Stimulated activated naive CD4-positive, alpha-beta T cell (primary cell): ENCODE results near the gene GABBR2.
A peak's percentile ranks its signal among the peaks of the same experiment; 100 is the strongest.

Source experiments
- DNase-seq, 6 experiments: peaks; one replicate each; lab custom pipeline; 2025; lab: John Stamatoyannopoulos, UW

Gene GABBR2

DNA sequence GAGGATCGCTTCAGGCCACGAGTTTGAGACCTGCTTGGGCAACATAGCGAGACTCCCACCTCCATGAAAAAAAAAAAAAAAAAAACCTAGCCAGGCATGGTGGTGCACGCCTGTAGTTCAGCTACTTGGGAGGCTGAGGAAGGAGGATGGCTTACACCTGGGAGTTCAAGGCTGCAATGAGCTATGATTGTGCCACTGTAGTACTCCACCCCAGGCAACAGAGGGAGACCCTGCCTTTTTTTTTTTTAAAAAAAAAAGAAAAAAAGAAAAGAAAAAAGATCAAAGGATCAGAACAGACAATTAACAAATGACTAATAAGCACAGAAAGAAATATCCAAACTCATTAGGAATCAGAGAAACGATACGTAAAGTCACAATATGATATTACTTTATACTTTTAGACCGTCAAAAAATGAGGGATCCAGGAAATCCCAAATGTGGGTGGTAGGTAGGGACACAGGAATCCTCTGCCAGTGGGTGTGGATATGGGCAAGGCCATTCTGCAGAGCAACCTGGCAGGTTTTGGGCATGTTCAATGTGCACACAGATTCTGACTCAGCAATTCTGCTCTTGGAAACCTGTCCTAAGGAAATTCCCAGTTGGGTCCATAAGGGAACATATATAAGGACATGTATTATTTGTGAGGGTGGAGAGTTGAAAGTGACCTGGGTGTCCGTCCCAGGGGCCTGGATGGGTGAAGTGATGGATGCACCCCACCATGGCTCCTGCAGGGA lies 308.6 kb downstream of the GABBR2 start:
- DNase-seq, result no peak

DNA sequence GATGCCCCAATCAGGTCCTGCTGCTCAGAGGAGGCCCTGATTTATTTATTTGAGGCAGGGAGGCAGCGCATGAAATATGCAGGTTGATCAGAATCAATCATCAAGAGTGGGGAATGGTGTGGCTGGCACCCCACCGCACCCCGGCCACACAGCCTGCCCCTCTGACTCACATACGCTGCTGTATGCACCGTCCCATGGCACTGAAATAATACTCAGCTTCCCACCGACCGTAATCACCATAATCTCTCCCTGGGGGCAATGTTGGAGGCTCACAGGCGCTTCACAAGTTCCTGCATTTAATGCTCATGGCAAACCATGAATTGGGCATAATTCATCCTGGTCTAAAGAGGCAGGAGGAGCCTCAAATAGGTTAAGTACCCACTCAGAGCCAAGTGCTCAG lies 312.1 kb downstream of the GABBR2 start:
- DNase-seq, result no peak

DNA sequence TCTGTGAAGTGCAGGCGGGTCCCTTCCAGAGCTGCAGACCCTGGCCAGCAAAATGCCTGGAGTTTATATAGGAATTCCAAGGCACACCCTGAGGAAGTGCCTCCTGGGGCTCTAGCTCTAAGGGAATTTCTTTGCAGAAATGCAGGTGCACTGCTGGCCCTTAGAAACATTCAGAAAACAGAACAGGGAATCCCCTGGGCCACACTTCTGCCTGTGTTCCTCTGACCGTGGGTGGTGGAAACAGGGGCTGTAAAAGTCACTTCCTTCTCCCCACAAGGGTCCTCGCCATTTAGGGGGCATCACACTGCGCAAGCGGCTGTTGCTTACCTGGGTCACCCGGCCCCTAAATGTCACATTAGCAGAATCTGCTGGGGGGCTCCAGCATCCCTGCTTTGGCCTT lies 312.5 kb downstream of the GABBR2 start:
- DNase-seq, result no peak

DNA sequence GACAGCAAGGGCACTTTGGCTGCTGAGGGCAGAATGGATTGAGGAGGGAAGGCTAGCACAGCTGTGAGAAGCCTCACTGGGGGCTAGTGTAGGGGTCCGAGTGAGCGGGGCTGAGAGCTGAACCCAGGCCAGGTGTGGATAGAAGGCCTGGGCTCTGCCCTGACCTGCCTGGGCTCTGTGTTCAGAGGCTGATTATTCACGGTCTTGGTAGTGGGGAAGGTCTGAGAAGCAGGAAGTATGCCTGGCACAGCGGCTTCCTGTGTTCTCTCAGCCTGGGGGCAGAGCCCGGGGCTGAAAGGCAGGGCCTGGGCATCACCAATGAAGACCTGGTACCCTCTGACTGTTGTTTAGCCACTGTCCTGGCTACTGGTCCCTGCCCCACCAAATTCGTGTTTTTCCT lies 316.9 kb downstream of the GABBR2 start:
- DNase-seq, result peak in 1 of 6 experiments; percentile 15

DNA sequence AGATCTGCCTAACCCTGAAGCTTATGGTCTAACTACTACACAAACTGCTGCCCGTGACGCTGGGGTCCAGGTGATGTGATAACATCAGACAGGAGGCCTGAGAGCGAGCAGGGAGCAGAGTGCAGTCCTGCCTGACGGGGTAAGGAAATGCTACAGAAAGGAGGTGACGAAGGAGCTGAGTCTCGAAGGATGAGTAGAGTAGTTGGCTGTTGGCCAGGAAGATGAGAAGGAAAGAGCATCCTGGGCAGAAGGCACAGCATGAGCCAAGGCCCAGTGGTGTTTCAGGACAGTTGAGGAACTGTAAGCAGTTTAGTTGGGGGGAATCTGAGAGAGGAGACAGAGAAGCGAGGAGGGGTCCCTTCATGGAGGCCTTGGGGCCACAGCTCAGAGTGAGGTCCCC lies 317.3 kb downstream of the GABBR2 start:
- no peak for DNase-seq

DNA sequence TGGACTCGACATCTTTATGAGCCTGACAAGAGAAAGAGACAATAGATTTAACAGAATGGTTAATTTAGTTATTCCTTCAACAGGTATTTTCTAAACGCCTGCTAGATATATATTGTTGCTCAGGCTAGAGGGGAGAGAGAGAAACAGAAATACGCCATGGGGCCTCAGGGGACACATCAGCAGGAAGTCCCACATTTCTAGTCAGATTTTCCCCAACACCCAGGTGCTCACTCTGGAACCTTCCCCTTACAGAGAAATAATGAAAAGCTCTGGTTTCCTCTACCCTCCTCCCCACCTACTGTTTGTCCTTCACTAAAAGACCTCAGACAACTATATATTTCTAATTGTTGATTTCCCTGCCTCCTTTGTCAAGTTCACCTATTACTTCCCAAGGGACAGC lies 323.0 kb downstream of the GABBR2 start:
- no peak for DNase-seq

DNA sequence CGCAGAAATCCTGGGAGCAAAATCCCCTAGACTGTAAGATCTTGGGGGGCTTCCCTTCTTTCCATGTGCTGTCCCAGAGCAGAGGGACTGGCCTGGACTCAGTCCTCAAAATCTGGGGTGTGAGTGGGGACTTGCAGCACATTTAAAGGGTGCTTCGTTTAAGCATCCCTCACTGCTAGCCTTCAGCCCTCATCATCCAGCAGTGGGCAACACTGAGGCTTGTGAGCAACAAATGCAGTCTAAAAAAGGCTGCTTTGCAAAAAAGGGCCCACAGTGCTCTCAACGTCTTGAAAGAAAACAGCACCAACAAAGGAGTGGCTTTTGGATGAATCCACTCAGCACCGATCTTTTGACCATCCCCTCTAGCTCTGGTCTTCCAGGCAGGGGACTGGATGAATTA lies 325.0 kb downstream of the GABBR2 start:
- no peak for DNase-seq

DNA sequence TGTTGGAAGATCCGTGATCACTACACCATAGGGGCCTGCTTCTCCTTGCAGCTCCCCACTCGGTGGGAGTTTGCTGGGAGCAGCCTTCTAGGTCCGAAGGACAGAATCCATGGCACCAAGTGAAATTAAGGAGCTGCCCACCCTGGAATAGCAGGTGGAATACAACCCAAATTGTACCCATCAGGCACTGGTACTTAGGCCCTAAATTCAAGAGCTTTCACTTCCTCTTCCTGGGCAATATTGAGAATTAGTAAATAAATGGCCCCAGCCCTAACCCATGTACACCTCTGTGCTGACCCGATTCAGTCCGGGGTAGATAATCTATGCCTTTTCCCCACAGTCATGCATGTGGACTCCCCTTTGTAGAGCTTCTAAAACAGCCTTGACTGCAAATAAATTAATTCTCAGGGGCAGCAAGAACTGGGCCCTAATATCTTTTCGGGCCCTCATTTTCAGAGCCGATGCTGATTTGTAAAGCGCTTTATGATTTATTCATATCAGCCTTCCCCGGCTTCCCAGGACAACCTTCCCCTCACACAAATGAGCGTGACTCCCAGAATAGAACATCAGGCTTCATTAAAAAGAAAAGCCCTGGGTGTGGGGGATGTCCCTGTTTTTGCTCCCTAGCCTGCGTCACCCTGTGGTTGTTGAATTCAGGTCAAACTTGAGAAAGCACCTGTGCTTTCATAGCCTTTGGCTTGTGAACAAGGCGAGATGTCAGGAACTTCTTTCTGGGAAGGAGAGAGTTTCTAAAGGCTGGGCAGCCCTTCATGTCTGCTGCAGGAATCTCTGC lies 327.2 kb downstream of the GABBR2 start:
- DNase-seq, result no peak

DNA sequence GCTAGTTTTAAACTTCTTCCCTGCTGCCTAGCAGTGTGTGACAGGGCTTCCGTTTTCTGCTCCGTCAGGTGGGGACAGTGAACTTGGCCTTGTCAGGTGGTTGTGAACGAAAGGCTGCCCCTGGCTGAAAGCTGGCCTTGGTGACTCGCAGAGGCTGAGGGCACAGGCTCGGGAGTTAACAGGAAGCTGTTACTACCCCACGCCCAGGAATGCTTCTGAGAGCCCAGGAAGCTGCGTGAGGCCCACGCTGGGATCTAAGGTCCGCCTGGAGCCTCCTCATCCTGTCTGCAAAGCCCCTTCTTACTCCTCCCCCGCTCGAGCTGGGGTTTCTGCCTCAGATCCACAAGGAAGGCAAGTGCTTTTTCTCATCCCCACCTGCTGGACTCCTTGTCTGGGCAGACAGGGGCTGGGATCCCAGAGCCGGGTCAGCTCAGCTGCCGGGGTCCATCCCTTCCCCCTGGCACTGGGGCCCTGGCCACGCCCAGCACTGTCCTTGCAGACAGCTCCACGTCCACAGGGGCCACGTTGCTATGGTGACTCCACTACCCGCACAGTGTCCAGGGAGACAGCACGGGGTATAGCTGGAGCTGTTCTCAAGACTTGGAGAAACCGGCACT lies 328.6 kb downstream of the GABBR2 start:
- DNase-seq, result no peak

DNA sequence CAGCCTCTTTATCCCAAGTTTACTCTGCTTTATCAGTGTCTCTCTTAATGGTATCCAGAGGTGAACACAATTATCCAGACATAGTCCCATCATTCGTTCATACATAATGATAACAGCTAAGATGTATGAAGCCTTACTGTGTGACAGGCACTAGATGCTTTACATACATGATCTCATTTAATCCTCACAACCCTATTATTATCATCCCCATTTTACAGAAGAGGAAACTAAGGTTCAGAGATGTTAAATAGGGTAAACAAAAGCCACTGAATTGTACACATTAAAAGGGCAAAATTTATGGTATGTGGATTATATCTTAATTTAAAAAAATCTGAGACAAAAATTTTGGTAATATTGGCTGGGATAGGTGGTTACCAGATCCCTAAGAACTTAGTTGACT lies 329.2 kb downstream of the GABBR2 start:
- no peak for DNase-seq

DNA sequence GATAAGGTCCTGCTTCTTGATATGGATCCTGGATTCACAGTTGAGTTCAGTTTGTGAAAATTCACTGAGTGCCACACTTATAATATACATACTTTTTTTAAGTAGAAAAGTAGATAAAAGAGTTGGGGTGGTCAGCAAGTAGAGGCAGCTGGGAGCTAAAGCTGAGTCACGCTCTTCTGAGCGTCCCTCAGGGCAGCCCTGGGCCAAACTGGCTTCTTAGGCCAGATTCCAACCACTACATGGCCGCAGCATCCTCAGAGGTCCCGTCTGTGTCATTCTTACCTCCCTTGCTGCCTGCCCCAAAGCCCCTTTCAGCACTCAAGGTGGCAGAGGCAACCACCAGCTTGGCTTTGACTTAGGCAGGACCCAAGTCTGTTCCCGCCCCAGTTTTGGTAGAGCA lies 329.9 kb downstream of the GABBR2 start:
- DNase-seq, result no peak

DNA sequence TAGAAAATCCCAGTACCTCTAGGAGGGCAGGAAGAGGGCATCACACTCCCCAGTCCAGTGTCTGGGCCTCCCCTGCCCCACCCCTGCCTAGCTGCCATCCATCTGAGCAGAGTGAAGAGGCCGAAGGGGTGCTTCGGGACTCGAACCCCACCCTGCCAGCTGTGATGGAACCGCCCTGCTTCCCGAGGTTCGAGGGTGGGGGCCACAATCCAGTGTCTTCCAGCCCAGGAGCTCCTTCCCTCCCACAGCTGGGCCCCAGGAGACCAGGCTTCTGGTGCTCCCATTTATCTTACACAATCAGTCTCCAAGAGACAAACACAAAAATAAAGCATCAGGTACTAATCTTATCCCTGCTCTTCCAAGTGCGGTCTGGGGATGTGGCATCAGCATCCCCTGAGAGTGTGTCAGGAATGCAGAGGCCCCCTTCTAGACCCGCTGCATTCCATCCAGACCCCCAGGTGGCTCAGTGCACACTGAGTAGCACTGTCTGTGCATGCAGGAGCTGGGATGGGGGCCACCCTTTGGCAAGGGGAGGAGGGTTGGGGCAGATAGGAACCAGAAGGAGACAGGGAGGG lies 330.4 kb downstream of the GABBR2 start:
- no peak for DNase-seq

DNA sequence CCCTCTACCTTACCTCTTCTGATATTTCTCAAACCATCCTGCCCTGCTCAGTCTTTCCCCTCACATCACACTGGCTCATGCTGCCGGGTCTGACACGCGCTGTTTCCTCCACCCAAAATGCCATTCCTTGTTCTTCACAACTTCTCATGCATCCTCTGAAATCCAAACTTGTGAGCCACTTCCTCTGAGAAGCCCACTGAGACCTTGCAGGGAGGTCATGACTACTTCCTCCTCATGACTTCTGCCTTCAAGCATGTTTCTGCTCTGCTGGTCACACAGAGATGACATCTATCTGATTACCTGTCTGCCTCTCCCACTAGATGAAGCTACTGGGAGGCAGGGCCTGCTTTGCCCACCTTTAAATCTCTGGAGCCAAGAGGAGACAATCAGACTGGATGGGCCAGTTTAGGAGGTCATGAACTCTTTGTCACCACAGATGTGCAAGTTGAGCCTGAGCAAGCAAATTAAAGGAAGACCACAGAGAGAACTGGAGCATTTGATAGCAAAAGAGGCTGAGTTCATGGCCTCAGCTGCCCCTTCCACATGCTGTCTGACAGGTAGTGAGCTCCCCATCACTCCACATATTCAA lies 333.5 kb downstream of the GABBR2 start:
- no peak for DNase-seq

DNA sequence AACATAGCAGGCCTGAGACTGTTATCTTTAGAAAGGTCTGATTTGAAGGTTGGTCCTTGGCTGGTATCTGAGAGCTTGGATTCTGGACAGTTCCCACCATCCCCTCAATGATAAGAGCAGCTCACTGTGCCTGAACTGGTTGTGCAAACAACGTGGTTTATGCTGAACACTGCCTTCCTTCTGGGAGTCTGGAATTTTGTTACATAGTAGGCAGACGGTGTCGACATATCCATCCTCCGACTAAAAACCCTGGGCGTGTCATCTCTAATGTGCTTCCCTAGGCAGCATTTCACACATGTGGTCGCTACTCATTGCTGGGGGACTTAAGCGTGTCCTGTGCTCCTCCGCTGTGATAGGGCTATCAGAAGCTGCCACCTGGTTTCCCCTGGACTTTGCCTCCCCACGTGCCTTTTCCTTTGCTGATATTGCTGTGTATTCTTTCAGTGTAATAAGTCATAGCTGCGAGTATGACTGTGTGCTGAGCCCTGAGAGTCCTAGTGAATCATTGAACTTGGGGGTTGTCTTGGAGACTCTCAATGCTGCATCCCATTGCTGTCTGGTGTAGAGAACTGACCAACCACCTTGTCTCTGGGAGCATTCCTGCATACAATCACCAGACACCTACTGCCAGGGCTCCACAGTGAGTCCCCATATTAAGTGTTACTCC lies 334.2 kb downstream of the GABBR2 start:
- DNase-seq, result no peak

DNA sequence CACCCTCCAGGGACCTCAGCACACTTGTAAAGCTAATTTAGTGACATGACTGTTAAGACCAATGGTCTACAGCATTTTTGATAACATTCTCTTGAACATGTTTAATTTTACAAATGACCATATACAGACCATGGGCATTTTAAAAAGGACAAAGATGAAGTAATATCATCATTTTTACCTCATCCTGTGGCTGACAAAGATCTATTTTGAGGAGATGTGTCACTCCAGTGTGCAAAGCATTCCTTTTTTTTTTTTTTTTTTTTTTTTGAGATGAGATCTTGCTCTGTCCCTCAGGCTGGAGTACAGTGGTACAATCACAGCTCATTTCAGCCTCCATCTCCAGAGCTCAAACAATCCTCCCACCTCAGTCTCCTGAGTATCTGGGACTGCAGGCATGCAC lies 335.1 kb downstream of the GABBR2 start:
- DNase-seq, result no peak

DNA sequence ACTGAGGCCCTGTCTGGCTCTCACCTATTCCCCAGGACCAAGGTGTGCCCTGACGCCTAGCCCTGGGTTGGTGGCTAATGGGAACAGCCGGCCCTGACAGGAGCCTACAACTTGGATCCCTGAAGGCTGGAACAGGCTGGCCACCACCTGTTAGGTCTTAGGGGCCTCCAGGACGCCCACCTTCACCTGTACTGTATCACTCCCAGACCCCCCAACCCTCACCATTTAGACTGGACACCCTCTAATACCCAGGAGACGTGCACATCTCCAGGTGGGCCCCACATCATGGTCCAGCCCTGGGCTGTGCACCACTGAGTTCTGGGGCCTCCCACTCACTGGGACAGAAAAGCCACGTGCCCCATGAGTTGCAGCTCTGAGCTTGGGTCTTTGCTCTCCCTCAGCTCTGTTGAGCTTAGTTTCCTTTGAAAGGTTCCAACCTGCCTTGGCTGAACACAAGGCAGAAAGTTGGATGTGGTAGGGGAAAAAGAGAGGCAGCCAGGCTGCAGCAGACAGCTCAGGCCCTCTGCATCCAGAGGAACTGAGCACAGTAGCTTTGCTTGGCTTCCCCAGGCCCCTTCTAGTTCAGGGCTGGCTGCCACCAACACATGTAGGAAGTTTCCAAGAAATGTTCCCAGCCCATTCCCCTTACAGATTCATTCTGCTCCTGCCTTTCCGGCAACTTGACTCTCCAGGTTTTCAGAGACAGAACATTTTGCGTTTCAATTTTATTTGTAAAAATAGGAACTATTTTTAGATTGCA lies 336.5 kb downstream of the GABBR2 start:
- no peak for DNase-seq

DNA sequence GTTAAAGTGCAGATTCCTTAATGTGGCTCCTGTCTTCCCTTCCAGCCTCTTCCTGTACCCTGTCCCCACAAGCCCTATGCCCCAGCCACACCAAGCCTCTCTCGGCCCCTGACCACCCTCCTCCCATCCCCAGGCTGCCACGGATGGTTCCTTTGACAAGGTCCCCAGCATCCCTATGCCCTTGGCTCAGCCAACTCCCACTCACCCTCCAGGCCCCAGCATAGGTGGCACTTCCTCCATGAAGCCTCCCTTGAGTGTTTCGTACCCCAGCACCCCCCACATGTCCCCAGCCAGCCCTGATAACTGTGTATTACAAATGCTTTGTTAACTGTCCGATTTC lies 337.8 kb downstream of the GABBR2 start:
- DNase-seq, result no peak

DNA sequence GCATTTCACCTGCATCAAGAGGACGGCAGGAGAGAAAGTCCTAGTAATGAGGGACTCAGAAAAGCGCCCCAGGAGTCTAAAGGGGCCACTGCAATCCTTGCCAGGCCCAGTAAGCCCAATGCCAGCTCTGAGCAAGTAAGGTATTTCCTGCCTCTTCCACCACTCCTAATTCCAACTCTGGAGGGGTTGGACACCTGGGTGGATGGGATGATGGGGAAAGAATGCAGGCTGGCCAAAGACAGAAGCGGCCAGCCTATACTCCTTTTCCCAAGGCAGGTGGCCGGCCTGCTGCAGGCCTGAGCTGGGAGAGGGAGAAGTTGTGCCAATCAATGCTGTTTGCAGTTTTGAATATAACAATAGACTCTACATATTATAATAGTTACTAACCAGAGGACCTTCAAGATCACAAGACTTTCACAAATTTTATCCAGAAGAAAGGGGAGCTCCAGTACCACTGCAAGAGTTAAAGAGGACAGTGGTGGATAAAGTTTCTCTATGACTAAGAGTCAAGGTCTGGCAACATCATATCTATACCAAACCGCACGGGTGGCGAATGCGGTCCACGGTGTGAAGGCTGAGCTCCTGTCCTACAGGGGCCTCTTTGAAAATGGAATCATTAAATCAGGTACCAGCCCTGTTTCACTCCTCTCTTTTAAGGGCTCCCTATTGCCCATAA lies 338.3 kb downstream of the GABBR2 start:
- no peak for DNase-seq

DNA sequence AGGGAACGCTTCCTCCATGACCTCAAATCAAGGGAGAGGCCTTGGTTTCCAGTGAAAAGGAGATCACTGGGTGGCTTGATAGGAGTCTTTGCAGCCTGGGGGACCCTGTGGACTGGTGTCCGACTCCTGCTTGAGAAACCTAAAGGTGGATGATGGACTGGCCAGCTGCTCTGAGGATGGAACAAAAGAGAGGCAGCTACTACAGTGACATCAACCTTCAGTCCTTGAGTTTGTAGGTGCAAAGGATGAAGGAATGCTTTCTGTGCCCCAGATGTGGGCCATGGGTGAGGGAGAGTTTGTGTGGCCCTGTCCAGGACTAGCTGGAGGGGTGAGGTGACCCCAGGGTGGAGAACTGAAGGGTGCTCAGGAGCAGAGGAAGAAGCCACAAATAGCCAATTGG lies 338.8 kb downstream of the GABBR2 start:
- no peak for DNase-seq

DNA sequence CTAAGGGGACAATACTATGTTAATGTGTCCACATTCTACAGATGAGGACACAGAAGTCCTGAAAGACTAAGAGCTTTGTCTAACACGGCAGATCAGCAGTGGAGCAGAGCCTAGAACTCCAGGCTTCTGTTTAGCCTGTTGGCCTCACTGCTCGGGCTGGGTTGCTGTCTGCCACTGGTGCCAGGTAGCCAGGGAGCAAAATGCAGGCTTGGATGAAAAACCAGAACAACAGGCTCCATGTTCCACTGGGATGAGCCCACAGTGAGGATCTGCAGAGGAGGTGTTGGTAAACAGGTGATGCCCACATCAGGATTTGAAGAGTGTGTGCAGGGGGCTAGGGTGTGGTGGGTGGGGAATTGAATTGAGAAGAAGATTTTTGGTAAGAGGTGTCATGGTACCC lies 339.3 kb downstream of the GABBR2 start:
- DNase-seq, result no peak

DNA sequence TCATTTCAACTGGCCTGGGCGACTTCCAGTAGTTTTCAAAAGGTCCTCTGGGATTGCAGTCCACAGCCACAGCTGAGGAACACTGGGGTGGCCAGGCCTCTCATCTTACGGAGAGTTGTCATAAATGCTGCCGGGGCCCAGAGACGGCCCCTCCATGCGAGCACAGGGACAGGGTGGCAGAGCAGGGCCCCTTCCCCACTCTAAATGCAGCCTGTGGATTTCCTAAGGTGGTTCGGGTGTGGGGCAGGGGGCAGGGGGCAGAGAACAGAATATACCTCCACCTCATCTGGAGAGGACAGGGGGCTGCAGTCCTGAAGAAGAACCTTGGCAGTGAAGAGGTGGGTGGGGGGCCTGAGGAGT lies 339.7 kb downstream of the GABBR2 start:
- no peak for DNase-seq
